ENCODE measurements around the gene MYO7A.

MYO7A gene

DNA sequence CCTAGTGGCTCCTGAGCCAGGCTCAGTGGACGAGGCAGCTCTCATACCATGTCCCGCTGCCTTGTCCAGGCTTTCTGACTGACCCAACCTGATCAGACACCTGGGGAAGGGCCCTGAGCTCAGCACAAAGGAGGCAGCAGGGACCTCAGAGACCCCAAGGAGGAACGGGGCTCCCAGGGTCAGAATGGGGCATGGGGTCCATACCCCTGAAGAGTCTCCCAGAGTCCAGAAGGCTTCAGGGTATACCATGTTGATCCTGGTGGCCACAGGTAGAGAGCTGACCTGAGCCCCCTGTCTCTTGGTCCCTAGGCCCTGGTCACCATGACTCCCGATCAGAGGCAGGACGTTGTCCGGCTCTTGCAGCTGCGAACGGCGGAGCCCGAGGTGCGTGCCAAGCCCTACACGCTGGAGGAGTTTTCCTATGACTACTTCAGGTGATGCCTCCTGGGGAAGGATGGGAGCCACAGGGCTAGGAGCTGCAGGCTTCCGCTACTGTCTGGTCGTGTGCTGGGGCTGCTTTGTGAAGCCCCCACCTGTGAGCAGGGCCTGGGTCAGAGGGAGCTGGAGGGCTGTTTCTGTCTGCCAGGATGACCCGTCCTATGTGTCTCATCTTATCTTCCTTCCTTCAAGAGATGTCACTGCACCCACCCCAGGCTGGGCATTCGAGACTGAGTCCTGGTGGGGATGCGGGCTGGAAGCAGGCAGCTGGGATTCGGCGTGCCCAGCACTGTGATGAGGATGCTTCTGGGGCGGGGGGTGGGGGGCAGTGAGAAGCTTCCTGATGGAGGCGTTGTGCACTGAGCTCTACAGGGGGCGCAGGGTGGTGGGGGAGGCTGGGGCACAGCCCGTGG is 74.2 kb downstream of the MYO7A start:
- no peak for DNase-seq

DNA sequence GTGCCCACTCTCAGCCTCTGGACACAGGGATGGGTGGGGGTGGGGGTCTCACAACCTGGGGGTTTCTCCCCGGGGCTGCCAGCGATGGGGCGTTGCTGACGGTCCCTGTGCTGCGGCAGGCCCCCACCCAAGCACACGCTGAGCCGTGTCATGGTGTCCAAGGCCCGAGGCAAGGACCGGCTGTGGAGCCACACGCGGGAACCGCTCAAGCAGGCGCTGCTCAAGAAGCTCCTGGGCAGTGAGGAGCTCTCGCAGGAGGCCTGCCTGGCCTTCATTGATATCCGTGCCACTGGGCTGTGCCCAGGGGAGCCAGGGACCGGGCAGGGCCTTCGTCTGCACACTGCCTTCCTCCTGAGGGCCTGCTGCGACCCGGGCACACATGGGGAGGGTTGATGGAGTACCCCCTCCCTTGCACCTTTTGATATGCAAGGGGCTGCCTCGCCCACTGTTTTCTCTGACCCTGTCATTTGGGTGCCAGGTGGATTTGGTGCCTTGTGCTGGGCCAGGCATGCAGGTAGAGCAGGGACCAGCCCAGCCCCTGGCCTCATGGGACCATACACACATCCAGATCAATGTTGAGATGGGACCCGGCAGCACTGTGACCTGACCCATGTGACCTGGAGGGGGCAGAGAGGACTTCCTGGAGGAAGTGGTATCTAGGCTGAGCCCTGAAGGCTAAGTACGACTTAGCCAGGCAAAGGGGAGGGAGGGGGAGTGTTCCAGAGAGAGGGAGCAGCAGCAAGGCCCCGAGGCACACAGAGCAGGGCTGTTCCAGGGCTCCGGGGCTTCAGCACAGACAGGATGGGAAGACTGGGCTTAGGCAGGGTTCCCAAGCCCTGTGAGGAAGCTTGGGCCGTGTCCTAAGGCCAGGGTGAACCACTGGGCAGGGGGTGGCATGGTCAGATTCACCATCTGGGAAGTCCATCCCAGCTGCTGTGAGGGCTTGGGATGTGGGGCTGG is 75.2 kb downstream of the MYO7A start:
- no peak for DNase-seq

DNA sequence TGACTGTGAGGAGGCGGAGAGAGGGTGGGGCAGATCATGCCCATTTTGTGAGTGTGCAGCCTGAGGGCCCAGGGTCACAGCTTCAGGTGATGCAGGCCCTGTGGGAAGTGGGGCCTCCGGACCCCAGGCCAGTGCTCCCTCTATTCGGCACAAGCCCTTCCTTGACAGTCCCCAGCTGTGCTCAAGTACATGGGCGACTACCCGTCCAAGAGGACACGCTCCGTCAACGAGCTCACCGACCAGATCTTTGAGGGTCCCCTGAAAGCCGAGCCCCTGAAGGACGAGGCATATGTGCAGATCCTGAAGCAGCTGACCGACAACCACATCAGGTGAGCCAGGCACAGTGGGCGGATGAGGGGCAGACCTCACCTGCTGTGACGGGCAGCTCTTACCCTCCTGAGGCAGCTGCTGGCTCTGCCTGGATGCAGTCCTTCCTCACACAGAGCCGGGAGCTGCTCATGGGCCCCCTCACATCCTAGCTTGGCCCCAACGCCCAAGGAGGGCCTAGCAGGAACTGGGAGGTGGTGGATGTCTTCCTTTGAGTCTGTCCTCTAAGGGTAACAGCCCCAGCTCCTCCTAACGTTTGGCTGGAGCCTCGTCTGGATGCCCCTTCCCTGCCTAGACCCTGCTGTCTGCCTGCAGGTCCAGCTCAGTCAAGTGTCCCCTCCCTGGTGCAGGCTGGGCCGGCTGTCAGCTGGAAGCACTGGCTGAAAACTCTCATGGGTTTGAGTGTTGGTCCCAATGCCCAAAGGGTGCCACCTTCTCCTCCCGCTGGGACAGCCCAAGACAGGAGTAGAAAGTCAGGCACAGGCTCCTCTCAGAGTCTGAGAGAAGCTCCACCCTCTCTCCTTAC is 76.1 kb downstream of the MYO7A start:
- DNase-seq: no peak

DNA sequence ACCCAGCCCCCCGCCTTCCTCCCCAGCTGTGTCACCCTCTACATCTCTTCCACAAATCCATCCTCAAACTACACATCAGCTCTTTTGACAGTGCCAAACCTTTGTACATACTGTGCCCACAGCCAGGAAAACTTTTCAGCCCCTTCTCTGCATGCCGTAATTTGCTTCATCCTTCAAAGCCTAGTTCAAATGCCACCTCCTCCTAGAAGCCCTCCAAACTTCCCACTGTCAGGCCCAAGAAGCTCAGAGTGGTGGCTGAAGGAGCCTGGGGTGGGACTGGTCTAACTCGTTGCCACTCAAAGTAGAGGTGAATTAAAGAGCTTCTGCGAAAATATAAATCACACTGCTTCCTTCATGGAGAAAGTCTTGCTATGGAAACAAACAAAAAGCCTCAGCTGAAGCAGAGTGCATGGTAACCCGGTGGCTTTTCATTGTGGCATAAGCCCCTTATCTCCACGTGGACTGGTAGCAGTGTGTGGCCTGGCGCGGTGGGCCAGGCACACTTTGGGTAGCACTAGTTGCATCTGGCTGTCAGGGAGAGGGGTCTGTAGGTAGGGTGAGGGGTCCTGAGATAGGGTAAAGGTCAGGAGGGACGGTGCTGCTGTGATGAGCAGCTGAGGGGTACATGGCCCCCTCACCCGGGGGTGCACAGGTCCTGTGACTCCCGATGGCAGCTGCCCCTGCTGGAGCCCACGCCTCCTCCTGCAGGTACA is 76.9 kb downstream of the MYO7A start:
- DNase-seq: no peak

DNA sequence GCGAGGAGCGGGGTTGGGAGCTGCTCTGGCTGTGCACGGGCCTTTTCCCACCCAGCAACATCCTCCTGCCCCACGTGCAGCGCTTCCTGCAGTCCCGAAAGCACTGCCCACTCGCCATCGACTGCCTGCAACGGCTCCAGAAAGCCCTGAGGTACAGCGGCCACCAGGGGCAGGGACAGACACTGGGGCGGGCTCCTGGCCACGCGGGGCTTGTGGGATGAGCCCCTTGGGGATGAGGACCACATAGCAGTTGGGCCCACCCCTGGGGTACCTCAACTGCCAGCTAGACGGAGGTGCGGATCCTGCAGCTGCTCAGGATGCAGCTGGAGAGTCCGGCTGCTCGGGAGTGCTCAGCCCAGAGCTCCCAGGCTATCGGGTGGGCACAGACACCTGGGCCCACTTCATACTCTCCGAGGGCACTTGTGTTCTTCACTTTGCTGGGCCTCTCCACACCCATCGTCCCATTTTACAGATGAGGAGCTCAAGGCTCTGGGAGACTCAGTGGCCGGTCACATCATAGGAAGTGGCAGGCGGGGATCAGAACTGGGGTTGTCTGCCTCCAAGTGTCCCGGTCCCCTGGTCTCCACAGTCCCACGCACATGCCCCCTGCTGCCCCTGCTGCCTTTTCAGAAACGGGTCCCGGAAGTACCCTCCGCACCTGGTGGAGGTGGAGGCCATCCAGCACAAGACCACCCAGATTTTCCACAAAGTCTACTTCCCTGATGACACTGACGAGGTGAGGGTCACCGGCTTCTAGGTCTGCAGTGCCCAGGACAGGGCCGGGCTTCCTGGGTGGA is 77.6 kb downstream of the MYO7A start:
- DNase-seq: no peak

DNA sequence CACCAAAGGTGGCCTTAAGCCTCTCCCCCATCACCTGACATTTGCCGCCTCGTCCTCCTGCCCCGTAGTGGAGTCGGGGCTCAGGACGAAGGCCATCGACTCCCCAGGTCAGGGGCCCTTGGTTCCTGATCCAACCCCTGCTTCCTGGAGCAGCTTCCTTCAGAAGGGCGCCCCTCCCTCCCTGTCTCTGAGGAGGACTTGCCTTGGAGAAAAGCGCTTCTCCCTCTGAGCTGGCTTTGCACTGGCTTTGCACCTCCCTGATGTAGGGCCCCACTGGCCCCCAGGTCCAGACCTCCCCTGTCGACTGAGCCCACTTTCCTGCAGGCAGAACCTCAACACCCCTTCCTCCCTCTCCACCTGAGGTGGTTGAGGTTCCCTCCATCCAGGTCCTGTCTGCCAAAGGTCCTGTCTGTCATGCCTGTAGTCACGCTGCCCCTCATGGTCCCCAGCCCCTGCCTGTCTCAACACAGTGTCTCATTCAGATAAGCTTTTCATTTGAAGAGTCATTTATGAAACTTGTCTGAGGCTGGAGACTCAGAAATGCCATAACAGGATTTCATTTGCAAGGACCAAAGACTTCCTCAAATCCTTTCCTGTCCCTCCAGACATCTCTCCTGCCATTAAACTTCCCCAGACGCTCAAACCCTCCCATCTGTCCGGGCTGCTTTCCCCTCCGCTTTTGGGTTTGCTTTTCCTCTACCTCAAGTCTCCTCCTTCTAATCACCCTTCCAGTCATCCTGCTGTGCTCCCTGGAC is 78.4 kb downstream of the MYO7A start:
- no peak for DNase-seq

DNA sequence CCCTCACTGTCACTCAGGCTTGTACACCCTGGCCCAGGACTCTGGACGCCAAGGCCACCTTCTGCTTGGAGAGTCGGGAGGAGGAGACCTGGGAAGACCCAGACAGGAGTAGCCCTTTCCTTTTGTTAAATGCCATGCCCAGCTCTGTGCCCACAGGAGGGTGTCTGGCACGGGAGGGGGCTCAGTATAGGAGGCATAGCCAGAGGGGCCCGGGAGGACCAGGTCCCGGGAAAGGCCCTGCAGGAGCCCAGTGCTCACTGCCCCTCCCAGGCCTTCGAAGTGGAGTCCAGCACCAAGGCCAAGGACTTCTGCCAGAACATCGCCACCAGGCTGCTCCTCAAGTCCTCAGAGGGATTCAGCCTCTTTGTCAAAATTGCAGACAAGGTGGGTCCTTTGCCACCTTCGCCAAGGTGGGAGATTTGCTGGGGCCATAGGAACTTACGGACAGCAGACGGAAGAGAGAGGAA is 79.0 kb downstream of the MYO7A start:
- DNase-seq: no peak

DNA sequence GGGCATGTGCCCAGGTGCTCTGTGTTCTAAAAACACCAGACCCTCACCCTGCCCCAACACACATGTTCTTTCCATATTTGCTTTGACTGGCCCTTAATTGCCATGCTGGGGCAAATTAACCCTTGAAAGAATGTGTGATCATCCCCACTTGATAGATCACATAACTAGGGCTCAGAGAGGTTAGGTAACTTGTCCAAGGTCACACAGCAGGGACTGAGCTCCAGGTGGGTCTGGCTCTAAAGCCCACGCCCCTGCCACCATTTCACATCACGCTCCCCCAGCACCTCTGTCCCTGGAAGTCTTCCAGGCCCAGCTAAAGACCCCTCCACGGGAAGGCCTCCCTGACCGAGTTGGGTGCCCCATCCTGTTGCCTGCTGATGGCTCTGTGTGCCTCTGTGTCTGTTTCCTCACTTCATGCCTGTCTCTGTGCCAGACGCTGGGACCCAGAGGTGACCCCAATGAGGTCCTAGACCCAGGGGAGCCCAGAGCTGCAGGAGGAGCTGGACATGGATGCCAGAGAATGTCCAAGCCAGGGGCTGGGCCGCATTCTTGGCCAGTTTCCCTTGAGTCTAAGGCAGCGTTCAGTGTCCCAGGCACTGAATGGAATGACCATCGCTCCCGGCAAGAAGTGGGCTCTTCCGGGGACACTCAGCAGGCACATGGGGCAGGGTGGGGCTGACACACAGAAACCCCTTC is 79.7 kb downstream of the MYO7A start:
- no peak for DNase-seq

DNA sequence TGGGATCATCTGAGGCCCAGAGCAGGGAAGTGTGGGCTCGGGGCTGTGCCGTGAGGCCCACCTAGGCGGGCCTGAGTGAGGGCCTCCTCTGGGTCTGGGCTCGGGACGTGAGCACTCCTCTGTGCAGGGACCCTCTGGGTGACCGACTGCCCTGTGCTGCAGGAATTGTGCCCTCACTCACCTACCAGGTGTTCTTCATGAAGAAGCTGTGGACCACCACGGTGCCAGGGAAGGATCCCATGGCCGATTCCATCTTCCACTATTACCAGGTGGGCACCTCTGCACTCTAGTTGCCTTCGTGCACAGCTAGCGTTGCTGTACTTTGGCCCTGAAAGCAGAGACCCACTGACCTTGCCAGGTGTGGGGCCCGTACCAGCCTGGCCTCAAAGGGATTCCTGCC is 80.5 kb downstream of the MYO7A start:
- DNase-seq: no peak

DNA sequence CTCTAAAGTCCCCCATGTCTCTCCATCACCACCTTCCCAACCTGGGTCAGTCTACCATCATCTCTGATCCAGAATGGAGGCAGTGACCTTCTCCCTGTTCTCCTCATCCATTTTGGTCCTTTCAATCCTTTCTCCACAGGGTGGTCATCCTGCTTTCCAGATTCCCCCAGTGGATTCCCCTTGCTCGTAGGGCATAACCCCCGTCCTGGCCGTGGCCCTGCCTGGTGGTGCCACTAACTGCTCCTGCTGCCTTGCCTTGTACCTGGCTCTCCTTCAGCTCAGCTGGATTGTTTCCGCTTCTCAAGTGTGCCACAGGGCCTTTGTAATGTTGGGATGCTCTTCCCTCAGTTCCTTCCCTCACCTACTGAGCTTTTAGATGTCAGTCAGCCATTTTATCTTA is 81.6 kb downstream of the MYO7A start:
- no peak for DNase-seq

DNA sequence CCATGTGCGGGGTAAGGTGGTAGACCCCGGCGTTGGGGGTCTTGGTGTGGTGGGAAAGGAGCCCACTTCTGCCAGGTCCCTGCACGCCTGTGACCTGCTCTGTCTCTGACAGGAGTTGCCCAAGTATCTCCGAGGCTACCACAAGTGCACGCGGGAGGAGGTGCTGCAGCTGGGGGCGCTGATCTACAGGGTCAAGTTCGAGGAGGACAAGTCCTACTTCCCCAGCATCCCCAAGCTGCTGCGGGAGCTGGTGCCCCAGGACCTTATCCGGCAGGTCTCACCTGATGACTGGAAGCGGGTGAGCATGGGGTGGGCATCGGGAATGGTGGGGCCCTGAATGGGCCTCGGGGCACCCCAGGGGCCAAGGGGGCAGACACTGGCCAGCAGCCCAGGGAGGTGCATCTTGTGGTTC is 83.0 kb downstream of the MYO7A start:
- DNase-seq: no peak

DNA sequence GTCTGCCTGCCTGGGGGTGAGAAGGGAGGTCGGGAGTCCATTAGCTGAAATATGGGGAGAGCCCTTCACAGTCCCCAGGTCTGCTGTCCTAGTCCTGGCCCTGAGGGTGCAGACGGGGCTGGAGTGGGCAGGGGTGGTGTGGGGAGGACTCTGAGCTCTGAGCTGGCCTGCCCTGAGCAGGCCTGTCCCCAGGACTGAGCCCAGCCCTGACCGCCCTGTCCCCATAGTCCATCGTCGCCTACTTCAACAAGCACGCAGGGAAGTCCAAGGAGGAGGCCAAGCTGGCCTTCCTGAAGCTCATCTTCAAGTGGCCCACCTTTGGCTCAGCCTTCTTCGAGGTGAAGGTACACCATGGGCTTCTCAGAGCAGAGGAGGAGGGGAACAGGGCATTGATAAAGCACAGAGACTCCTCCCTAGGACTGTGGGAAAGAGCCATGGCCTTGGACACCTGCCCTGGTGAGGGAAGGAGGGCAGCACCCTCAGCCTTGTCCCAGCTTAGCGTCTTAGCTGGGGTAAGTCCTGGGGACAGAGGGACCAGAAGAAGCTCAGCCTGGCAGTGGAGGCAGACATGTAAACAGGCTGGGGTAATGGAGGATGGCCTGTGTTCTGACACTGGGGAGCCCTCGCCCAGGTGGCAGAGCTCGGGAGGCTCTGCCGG is 83.7 kb downstream of the MYO7A start:
- DNase-seq: no peak

DNA sequence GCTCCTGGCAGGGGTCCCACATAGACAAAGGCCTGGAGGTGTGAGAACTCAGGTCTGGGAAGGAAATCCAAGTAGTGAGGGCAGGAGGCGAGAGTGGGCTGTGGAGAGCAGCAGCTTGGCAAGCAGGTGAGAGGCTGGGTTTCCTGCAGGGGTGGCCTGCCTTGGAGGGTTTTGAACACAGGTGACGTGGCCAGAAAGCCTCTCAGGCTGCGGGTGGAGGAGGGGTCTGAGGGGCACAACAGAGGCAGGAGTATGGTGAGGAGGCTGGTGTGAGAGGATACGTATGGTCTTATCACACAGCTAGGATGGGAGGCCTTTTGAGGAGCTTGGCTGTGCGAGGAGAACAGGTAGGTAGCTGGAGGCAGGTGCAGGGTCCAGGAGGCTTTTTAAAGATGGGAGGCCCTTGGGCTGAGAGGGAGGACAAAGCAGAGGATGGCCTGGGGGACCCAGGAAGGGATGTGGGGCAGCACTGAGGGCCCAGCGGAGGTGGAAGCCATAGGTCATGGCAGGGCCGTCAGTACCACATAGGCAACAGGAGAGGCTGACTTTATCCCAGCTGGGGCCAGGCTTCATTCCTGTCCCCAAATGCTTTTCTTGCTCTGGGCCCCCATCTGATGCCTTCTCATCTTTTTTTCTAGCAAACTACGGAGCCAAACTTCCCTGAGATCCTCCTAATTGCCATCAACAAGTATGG is 84.4 kb downstream of the MYO7A start:
- no peak for DNase-seq

DNA sequence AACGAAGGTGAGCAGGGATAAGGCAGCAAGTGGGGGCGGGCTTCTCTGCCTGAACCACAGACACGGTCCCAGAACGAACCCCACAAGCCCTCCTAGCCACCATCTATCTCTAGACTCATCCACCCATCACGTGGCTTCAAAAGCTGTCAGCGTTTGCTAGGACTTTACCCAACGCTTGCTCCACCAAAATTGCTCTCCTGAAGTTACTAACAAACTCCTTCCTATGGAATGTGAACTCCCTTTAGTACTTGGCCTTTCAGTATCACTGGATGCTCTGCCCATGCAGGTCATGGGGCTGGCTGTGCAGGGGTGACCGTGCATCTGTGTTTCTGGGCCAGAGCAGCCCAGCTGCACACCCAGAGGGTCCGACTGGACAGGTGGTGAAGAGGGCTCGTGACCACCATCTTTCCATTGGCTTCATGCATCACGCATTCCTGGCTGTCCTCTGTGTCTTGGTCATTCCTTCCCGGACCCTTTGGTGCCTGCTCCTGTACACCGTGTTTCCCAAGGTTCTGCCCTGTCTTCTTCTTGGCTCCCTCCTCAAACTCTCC is 85.1 kb downstream of the MYO7A start:
- DNase-seq: no peak

DNA sequence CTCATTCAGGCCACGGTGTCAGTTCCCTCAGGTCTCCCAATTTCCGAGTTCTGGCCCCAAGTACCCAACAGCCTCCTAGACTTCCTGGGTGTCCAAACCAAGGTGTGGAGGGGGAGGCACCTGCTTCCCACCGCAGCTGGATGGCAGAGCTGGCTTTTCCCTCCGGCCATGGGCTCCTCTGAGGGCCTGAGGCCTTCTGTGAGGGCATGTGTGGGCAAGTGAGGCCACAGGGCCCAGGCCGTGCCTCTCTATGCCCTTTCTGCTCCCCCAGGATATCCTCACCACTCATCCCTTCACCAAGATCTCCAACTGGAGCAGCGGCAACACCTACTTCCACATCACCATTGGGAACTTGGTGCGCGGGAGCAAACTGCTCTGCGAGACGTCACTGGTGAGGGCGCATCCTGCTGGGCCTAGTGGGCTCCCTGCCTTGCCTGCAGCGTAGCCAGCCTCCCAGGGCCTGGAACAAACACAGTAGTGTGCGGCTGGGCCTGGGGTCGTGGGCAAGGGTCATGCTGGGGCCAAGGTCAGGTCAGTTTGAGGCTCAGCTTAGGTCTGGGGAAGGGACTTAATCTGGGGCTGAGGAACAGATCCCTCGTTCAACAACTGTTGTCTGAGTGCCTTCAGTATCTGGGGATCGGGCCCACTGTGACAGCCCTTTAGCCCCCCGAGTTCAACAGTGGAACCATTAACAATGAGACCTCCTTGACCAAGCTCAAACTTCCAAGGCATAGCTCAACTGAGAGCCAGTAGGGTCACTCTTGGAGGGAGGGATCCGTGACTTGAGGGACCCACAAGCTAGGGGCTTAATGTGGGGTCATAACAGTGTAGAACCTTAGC is 85.8 kb downstream of the MYO7A start:
- no peak for DNase-seq

DNA sequence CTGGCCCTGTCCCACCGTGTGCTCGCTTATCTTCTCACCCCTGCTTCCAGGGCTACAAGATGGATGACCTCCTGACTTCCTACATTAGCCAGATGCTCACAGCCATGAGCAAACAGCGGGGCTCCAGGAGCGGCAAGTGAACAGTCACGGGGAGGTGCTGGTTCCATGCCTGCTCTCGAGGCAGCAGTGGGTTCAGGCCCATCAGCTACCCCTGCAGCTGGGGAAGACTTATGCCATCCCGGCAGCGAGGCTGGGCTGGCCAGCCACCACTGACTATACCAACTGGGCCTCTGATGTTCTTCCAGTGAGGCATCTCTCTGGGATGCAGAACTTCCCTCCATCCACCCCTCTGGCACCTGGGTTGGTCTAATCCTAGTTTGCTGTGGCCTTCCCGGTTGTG is 86.5 kb downstream of the MYO7A start:
- no peak for DNase-seq

DNA sequence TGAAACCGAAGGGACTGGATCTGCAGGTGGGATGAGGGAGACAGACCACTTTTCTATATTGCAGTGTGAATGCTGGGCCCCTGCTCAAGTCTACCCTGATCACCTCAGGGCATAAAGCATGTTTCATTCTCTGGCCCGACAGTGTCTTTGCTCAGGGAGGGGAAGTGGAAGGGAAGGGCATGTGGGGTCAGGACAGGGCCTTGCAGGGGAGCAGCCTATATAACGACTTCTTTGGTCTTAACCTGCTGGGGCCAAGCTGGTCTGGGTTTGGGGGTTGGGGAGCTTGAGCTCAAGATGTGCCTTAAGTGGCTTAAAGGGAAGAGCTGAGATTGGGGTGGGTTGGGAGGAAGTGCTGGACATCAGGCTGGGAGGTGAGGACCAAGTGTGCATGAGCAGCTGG is 87.1 kb downstream of the MYO7A start:
- DNase-seq: no peak

Measured in right kidney (tissue), 1 donor.